ENCODE measurements around the gene LAMTOR5.

LAMTOR5 gene

GRCh38 chr1:110434946-110435345, 27.5 kb upstream of the LAMTOR5 start:
- no peak for TF ChIP-seq CTCF (IDR thresholded peaks at IDR 0.05)

GRCh38 chr1:110433803-110434202, 26.3 kb upstream of the LAMTOR5 start:
- TF ChIP-seq CTCF (IDR thresholded peaks at IDR 0.05): no peak; the same call in 1 of the 2 replicates

GRCh38 chr1:110433213-110433612, 25.7 kb upstream of the LAMTOR5 start:
- no peak for TF ChIP-seq CTCF (IDR thresholded peaks at IDR 0.05)

- TF ChIP-seq CTCF (IDR thresholded peaks at IDR 0.05): no peak
Observed at GRCh38 chr1:110430901-110431300, 23.4 kb upstream of the LAMTOR5 start.

DNA sequence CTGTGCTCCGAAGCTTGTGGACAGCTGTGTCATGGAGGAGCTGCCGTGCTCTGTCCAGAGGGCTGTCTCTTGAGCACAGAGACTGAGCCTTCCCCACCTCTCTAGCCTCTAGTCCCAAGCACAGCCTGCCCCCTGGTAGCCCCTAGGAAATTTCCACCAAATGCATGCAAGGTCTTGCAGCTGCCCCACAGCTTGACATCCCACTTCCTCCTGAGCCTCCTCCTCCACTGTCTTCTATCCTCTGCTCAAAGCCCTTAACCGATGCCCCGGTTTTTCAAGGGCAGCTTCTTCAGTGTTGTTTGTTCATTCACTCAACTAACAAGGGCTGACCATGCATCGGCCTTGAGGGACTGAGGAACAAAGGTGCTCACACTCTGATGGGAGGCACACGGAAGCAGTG, 22.9 kb upstream of the LAMTOR5 start:
- no peak for TF ChIP-seq CTCF (IDR thresholded peaks at IDR 0.05)

GRCh38 chr1:110428946-110429345, 21.5 kb upstream of the LAMTOR5 start:
- TF ChIP-seq CTCF (IDR thresholded peaks at IDR 0.05): no peak

DNA sequence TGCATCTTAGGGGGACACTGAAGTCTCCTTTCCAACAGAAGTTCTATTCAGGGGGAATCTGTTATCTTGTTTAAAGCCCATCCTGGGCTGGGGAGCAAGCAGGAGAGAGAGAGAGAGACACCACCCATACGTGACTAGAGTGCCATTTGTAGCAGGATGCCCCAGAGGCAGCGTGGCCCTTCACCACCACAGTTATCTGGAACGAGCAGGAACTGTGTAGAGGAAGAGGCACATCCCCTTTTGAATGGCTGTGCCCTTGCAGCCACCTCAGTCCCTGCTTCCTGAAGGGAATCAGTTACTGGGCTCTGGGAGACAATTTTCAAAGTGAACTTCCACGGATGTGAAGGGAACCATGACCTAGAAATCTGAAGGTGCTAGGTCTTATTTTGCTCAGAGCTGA, 19.4 kb upstream of the LAMTOR5 start:
- no peak for TF ChIP-seq CTCF (IDR thresholded peaks at IDR 0.05)

GRCh38 chr1:110425612-110426152, 18.2 kb upstream of the LAMTOR5 start:
- TF ChIP-seq CTCF (IDR thresholded peaks at IDR 0.05): no peak

All from LNCAP (cell line).